HepG2 (cell line): ENCODE measurements around the gene ARHGAP35. TPM values are rescaled to one million over a fixed set of nuclear protein-coding genes. Genes with fewer than 3 reads are reported as not detected.
A peak's percentile ranks its signal among the peaks of the same experiment; 100 is the strongest.

Experiments used
- ETV6 ChIP-seq: sonication (generic); formaldehyde crosslinking; conservative IDR thresholded peaks from 2 replicates; pipeline ENCODE4 v1.4.0; 2020; ENCODE audit warnings: missing genetic modification reagents
- HOXD1 ChIP-seq: sonication (generic); formaldehyde crosslinking; IDR thresholded peaks from 2 replicates; pipeline ENCODE4 v1.5.0; 2020; ENCODE audit warnings: missing genetic modification reagents
- KLF9 ChIP-seq: IDR thresholded peaks from 2 replicates; pipeline ENCODE4 v1.6.1; 2016; ENCODE audit warnings: low read depth
- MED1 ChIP-seq: sonication (generic); formaldehyde crosslinking; IDR thresholded peaks from 2 replicates; pipeline ENCODE4 v1.4.0; 2020; ENCODE audit warnings: missing genetic modification reagents
- NR2C2 ChIP-seq: sonication (generic); formaldehyde crosslinking; IDR thresholded peaks from 2 replicates; pipeline ENCODE4 v1.4.0; 2020; ENCODE audit warnings: missing genetic modification reagents, mild to moderate bottlenecking, moderate library complexity, borderline replicate concordance
- SIX4 ChIP-seq: sonication (generic); formaldehyde crosslinking; IDR thresholded peaks from 2 replicates; pipeline ENCODE4 v1.4.0; 2020; ENCODE audit warnings: missing genetic modification reagents
- SNAI1 ChIP-seq: sonication (generic); formaldehyde crosslinking; IDR thresholded peaks from 2 replicates; pipeline ENCODE4 v1.5.0; 2020; ENCODE audit warnings: mild to moderate bottlenecking, missing genetic modification reagents, borderline replicate concordance
- TBL1XR1 ChIP-seq: fragments of 150-350 bp; IDR thresholded peaks from 2 replicates; pipeline ENCODE4 v1.6.1; 2014; ENCODE audit warnings: borderline replicate concordance, low read length; ENCODE audit not compliant: partially characterized antibody
- TBX3 ChIP-seq: fragments of 450-650 bp; IDR thresholded peaks from 2 replicates; pipeline ENCODE4 v1.6.1; 2017; ENCODE audit warnings: antibody characterized with exemption, mild to moderate bottlenecking, inconsistent platforms, borderline replicate concordance
- ZFP36L1 ChIP-seq: sonication (generic); formaldehyde crosslinking; IDR thresholded peaks from 2 replicates; pipeline ENCODE4 v1.8.0; 2022; ENCODE audit warnings: mild to moderate bottlenecking, missing genetic modification reagents, moderate library complexity
- ZNF292 ChIP-seq: sonication (generic); formaldehyde crosslinking; IDR thresholded peaks from 2 replicates; pipeline ENCODE4 v1.8.1; 2022; ENCODE audit warnings: mild to moderate bottlenecking, low read depth, missing genetic modification reagents, borderline replicate concordance
- ZNF660 ChIP-seq: sonication (generic); formaldehyde crosslinking; IDR thresholded peaks from 2 replicates; pipeline ENCODE4 v1.5.1; 2020; ENCODE audit warnings: mild to moderate bottlenecking, low read depth, missing genetic modification reagents, borderline replicate concordance
- ZNF678 ChIP-seq: sonication (generic); formaldehyde crosslinking; IDR thresholded peaks from 2 replicates; pipeline ENCODE4 v1.4.0; 2020; ENCODE audit warnings: mild to moderate bottlenecking, missing genetic modification reagents
- polyA plus RNA-seq, 8 experiments: library from polyadenylated mRNA; depleted of rRNA in 3 of 8; stranded (reverse) in 7 of 8; unstranded in 1 of 8; fragments of >200 nt; fragmentation: Illumina TruSeq in 4 of 8; extraction: Trizol in 4 of 8; gene quantifications; 2 replicates each; pipeline versions ENCODE4 v1.2.1 to v1.2.3, GENCODE V29; 2011 to 2016; ENCODE audit warnings: low read depth in 4 of 8, missing spikeins in 1 of 8, mixed read lengths in 1 of 8; ENCODE audit not compliant: insufficient read depth in 1 of 8
- total RNA-seq, 5 experiments: library from RNA; depleted of rRNA; stranded (reverse); fragments of >200 nt; fragmentation: Illumina TruSeq; extraction: Trizol; gene quantifications; 2 replicates each; pipeline ENCODE4 v1.2.3, GENCODE V29; 2016; ENCODE audit warnings: low read depth in 1 of 5
- TF ChIP-seq, protein P1 (sequence below): IDR thresholded peaks from 2 replicates; pipeline ENCODE4 v1.6.1; 2018; ENCODE audit warnings: missing genetic modification reagents
- TF ChIP-seq, protein P2 (sequence below): sonication (generic); formaldehyde crosslinking; IDR thresholded peaks from 2 replicates; pipeline ENCODE4 v1.4.0; 2020; ENCODE audit warnings: missing genetic modification reagents
- TF ChIP-seq, protein P3 (sequence below): sonication (generic); formaldehyde crosslinking; IDR thresholded peaks from 2 replicates; pipeline ENCODE4 v1.4.0; 2020; ENCODE audit warnings: mild to moderate bottlenecking, missing genetic modification reagents
- TF ChIP-seq, protein P4 (sequence below): sonication (generic); formaldehyde crosslinking; IDR thresholded peaks from 2 replicates; pipeline ENCODE4 v1.4.0; 2020; ENCODE audit warnings: missing genetic modification reagents, mild to moderate bottlenecking, borderline replicate concordance
- TF ChIP-seq, protein P5 (sequence below): sonication (generic); formaldehyde crosslinking; IDR thresholded peaks from 2 replicates; pipeline ENCODE4 v1.9.0; 2021; ENCODE audit warnings: missing genetic modification reagents, mild to moderate bottlenecking, borderline replicate concordance

The ARHGAP35 gene
- total and polyA plus RNA-seq, 2 of the 13 experiments (the other 11 are each of a cell fraction or from before 2014, with no cell fraction given): 30.1 to 30.2 TPM

DNA sequence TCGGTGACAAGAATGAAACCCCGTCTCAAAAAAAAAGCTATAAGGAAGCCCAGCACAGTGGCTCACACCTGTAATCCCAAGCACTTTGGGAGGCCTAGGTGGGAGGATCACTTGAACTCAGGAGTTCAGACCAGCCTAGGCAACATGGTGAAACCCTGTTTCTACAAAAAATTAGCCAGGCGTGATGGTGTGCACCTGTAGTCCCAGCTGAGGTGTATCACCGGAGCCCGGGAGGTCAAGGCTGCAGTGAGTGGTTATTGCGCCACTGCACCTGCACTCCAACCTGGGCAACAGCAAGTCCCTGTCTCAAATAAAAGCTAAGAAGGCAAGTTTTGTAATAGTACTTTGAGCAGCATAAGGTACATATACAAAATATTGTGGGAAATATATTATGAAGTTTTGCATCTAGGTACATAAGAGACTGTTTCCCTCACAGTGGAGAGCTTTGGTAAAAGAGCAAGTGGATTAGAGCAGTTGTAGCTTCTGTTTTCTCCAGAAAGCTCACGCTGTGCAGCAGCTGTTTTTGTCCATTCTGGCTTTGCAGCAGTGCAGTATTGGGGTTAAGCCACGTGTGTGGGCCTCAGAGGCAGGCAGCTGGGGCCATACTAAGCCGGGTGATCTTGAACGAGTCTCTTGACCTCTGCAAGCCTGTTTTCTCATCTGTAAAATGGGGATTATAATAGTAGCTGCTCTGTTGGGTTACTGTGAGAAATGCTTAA, 35.4 kb downstream of the ARHGAP35 start (continued):
- TF ChIP-seq, protein P1, sequence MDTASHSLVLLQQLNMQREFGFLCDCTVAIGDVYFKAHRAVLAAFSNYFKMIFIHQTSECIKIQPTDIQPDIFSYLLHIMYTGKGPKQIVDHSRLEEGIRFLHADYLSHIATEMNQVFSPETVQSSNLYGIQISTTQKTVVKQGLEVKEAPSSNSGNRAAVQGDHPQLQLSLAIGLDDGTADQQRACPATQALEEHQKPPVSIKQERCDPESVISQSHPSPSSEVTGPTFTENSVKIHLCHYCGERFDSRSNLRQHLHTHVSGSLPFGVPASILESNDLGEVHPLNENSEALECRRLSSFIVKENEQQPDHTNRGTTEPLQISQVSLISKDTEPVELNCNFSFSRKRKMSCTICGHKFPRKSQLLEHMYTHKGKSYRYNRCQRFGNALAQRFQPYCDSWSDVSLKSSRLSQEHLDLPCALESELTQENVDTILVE: no peak
- TF ChIP-seq ZFP36L1 (CRISPR knock-in tag) (no peak), SNAI1 (CRISPR knock-in tag) (no peak), ZNF292 (CRISPR knock-in tag) (peak; percentile 32; the same call in 1 of the 2 replicates), TBL1XR1 (no peak), NR2C2 (CRISPR knock-in tag) (peak; percentile 68; the same call in 1 of the 2 replicates), ZNF660 (CRISPR knock-in tag) (no peak), KLF9 (CRISPR knock-in tag) (no peak), ETV6 (CRISPR knock-in tag) (no peak), SIX4 (no peak), TBX3 (no peak), ZNF678 (no peak), HOXD1 (no peak), MED1 (CRISPR knock-in tag) (peak; percentile 53; the same call in 1 of the 2 replicates)
- TF ChIP-seq, protein P2, sequence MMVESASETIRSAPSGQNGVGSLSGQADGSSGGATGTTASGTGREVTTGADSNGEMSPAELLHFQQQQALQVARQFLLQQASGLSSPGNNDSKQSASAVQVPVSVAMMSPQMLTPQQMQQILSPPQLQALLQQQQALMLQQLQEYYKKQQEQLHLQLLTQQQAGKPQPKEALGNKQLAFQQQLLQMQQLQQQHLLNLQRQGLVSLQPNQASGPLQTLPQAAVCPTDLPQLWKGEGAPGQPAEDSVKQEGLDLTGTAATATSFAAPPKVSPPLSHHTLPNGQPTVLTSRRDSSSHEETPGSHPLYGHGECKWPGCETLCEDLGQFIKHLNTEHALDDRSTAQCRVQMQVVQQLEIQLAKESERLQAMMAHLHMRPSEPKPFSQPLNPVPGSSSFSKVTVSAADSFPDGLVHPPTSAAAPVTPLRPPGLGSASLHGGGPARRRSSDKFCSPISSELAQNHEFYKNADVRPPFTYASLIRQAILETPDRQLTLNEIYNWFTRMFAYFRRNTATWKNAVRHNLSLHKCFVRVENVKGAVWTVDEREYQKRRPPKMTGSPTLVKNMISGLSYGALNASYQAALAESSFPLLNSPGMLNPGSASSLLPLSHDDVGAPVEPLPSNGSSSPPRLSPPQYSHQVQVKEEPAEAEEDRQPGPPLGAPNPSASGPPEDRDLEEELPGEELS: no peak
- TF ChIP-seq, protein P3, sequence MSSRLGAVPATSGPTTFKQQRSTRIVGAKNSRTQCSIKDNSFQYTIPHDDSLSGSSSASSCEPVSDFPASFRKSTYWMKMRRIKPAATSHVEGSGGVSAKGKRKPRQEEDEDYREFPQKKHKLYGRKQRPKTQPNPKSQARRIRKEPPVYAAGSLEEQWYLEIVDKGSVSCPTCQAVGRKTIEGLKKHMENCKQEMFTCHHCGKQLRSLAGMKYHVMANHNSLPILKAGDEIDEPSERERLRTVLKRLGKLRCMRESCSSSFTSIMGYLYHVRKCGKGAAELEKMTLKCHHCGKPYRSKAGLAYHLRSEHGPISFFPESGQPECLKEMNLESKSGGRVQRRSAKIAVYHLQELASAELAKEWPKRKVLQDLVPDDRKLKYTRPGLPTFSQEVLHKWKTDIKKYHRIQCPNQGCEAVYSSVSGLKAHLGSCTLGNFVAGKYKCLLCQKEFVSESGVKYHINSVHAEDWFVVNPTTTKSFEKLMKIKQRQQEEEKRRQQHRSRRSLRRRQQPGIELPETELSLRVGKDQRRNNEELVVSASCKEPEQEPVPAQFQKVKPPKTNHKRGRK (CRISPR knock-in tag): no peak
- TF ChIP-seq, protein P4, sequence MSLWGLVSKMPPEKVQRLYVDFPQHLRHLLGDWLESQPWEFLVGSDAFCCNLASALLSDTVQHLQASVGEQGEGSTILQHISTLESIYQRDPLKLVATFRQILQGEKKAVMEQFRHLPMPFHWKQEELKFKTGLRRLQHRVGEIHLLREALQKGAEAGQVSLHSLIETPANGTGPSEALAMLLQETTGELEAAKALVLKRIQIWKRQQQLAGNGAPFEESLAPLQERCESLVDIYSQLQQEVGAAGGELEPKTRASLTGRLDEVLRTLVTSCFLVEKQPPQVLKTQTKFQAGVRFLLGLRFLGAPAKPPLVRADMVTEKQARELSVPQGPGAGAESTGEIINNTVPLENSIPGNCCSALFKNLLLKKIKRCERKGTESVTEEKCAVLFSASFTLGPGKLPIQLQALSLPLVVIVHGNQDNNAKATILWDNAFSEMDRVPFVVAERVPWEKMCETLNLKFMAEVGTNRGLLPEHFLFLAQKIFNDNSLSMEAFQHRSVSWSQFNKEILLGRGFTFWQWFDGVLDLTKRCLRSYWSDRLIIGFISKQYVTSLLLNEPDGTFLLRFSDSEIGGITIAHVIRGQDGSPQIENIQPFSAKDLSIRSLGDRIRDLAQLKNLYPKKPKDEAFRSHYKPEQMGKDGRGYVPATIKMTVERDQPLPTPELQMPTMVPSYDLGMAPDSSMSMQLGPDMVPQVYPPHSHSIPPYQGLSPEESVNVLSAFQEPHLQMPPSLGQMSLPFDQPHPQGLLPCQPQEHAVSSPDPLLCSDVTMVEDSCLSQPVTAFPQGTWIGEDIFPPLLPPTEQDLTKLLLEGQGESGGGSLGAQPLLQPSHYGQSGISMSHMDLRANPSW (CRISPR knock-in tag): no peak
- TF ChIP-seq, protein P5, sequence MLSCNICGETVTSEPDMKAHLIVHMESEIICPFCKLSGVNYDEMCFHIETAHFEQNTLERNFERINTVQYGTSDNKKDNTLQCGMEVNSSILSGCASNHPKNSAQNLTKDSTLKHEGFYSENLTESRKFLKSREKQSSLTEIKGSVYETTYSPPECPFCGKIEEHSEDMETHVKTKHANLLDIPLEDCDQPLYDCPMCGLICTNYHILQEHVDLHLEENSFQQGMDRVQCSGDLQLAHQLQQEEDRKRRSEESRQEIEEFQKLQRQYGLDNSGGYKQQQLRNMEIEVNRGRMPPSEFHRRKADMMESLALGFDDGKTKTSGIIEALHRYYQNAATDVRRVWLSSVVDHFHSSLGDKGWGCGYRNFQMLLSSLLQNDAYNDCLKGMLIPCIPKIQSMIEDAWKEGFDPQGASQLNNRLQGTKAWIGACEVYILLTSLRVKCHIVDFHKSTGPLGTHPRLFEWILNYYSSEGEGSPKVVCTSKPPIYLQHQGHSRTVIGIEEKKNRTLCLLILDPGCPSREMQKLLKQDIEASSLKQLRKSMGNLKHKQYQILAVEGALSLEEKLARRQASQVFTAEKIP: no peak
